NCI-H2196 (cell line): ENCODE results near the gene LSM8.
A peak's percentile ranks its signal among the peaks of the same experiment; 100 is the strongest.
"Not testable (repeated sequence)": the region's sequence is repeated elsewhere in the genome, so short reads cannot be mapped to it uniquely, and the experiment has no call there.

ENCODE experiments used
- DNase-seq: peaks from one replicate; lab custom pipeline; 2025; ENCODE audit not compliant: unreplicated experiment; lab: John Stamatoyannopoulos, UW

The LSM8 gene

DNA sequence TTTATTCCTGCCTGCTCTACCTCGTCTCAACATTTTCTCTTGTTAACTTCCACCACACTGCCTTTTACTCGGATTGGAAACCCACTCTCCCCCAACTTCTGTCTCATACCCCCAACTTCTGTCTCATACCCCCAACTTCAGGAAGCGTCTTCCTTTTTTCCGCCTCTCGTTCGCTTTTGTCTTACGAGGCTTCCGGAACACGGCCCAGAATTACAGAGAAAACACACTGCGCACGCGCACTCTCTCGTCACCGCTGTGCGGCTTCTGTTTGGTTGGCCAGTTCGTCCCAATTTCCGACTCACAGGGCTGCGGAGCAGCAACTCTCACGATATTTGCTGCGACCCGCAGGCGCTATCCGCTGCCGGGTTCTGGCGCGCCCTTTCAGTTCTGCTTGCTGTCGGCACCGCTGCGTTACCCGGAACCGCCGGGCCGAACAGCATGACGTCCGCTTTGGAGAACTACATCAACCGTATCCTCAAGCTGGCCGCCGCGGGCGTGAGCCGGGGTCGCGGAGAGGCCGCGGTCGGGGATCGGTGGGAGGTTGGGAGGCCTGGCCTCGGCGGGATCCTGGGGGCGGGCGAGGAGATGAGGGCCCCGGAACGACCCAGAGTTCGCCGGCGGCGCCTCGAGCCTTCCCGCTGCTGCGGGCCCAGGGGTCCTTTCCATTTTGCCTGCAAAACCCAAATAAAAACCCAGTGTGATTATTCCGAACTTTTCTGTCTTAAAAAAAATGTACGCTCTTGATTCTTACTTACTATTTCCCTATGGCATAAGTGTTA lies at the start of gene LSM8:
Gene LSM8, plus strand, starts transcription at position 379 of the 779 bp plus-strand sequence. Its CDS starts 60 bp downstream, at position 439.
- DNase-seq: peak; percentile 97

DNA sequence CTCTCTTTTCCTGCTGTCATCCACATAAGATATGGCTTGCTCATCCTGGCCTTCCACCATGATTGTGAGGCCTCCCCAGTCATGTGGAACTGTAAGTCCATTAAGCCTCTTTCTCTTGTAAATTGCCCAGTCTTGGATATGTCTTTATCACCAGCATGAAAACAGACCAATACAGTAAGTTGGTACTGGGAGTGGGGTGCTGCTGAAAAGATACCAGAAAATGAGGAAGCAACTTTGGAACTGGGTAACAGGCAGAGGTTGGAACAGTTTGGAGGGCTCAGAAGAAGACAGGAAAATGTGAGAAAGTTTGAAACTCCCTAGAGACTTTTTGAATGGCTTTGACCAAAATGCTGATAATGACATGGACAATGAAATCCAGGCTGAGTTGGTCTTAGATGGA lies 49.5 kb upstream of the LSM8 start:
- not testable (repeated sequence) for DNase-seq

- no peak for DNase-seq
Observed at GRCh38 chr7:118140468-118140867, 43.5 kb upstream of the LSM8 start.

- no peak for DNase-seq
Observed at GRCh38 chr7:118142012-118142411, 42.0 kb upstream of the LSM8 start.

- DNase-seq: no peak
Observed at GRCh38 chr7:118148930-118149329, 35.0 kb upstream of the LSM8 start.

- DNase-seq: no peak
Observed at GRCh38 chr7:118149394-118149793, 34.6 kb upstream of the LSM8 start.

DNA sequence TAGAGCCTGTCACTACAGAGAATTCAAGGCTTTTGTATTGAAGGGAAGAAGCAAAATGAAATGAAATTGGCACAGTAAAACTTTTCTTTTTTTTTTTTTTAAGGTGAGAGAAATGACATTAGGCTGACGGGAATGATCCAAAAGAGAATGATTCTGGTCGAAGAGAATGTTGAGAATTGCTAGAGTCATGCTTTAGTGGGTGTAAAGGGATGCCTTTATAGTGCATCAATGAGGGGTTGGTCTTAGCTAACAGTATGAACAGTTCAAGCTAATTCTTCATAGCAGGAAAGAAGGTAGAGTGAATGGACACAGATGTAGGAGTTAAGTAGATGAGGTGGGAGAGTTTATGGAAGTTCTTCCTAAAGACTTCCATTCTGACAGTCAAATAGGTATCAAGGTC lies 32.3 kb upstream of the LSM8 start:
- DNase-seq: no peak

GRCh38 chr7:118152149-118152548 lies 31.8 kb upstream of the LSM8 start:
- DNase-seq: no peak

GRCh38 chr7:118152654-118153053 lies 31.3 kb upstream of the LSM8 start:
- no peak for DNase-seq

- DNase-seq: no peak
Observed at GRCh38 chr7:118153551-118154177, 30.3 kb upstream of the LSM8 start.

DNA sequence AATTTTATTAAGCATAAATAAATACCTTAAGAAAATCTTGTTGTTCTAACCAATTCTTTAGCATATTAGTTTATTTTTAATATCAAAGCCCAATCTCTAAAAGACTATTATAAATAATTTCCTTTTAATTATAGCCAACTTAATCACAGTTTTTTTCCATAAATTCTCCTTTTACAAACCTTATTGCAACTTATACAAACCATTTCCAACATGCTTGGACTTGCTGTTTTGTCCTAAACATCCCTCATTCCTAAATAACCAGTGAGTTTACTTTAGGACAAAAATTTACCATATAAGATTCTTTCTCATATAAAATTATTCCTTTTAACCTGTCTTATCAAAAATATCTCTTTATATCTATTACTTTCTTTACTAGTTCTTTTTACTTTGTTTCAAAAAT lies 25.2 kb upstream of the LSM8 start:
- no peak for DNase-seq

DNA sequence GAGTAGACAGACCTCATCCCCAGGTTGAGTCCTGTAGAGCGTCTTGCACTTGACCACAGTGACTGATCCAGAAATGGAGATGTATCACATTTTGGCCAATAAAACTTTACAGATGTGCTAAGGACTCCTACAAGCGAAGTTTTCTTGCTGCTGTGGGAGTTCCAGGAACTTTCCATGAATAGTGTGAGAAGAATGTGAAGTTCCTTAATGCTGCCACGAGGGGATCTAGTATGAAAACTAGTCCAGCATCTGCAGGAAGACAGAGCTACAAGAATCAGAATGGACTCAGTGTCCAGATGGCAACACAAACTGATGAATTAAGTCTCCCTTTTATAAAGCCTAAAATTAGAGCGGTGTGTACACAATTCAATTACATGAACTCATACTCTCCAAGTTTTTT lies 14.8 kb upstream of the LSM8 start:
- no peak for DNase-seq

- DNase-seq: no peak
Observed at GRCh38 chr7:118175740-118176139, 8.2 kb upstream of the LSM8 start.

DNA sequence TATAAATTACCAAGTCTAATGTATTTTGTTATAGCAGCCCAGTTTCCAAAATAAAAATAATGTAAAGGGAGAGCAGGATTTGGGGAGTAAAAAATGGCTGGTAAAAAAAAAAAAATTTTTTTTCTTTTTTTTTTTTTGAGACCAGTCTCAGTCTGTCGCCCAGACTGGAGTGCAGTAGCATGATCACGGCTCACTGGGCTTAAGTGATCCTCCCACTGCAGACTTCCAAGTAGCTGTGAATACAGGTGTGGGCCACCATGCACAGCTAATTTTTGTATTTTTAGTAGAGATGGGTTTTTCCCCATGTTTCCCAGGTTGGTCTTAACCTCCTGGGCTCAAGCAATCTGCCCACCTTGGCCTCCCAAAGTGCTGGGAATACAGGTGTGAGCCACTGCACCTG lies 4.8 kb upstream of the LSM8 start:
- no peak for DNase-seq

- no peak for DNase-seq
Observed at GRCh38 chr7:118182593-118183427, 1.2 kb upstream of the LSM8 start.

GRCh38 chr7:118183428-118183785 lies 557 bp upstream of the LSM8 start:
- no peak for DNase-seq

- DNase-seq: no peak
Observed at GRCh38 chr7:118184565-118184940, 589 bp downstream of the LSM8 start.

GRCh38 chr7:118185163-118185860 lies 1.3 kb downstream of the LSM8 start:
- DNase-seq: no peak

DNA sequence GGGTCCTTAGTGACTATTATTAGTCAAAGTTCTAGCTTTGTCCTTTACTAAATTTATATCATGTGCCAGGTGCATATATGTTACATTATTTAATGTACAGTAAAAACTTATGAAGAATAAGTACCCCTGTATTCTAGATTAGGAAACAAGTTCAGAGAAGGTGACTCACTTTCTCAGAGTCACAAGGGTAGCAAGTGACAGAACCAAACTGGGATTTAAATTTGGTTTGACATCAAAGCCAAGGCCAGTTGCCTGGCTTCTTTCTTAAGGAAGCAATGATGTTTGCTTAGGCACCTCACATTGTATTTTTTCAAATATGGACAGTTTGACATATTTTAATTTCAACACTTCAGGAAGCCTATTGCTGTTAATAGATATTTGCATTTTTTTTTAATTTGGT lies 2.5 kb downstream of the LSM8 start:
- DNase-seq: no peak

DNA sequence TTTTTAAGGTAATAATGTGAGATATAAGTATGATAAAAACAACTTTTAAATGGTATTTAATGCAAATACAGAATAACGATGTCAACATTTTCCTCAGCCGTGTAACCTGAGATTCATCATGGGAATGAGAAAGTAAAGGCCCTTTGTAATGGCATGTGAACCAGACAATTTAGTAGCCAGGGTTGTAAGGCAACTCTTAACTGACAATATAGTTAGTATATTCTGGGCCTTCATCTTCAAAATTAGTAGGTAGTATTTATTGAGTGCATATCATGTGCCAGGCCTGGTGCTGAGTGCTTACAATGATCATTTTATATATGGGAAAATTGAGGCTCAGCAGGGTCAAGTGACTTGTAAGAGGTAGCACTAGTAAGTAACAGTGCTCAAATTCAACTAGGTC lies 10.6 kb downstream of the LSM8 start:
- no peak for DNase-seq

DNA sequence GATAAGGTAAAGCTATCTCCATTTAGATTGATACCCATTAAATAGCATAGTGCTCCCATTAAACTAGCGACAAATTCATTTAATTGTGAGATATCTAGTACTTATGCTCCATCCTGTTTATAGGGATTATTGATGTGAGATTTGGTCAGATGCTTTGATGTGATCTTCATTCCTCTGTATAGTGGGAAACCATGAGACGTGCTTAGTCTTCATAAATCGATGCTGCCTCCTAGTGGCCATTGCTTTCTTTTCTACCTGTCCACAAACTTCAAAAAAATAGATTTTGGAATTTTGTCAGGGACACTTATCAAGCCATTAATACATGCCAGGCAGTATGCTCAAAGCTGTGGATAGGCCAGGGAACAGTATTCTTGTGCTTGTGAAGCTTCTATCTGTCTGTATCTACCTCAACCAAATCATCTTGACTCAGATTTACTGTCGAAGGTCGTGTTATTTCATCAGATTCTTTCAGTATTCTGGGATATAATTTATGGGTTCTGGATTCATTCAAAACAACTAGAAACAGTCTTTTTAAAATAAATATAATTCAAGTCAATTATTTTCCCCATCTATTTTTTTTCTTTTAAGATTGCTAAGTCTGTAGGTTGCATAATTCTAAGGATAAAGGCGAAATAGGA lies 12.0 kb downstream of the LSM8 start:
- peak; percentile 65 for DNase-seq
